Heart right ventricle (tissue), 16 donors: ENCODE measurements around the gene FBXO28. TPM values are rescaled to one million over a fixed set of nuclear protein-coding genes. Genes with fewer than 3 reads are reported as not detected.

Experiments
- ATAC-seq, 8 donors: fragments of 200-7000 bp; cut with Tn5 transposase; one replicate each; pipeline ENCODE4 v1.9.1; 2020; ENCODE audit warnings: mild to moderate bottlenecking in 8 of 8, moderate library complexity in 8 of 8, moderate number of reproducible peaks in 1 of 8
- DNase-seq, 2 donors: peaks; one replicate each; pipeline ENCODE4 v3.0.0-alpha.2; 2020
- H3K27ac ChIP-seq, 10 donors: fragments of 200-600 bp; sonication (generic) in 2 of 10; one replicate each; pipeline versions ENCODE4 v1.5.0 to v1.8.0; 2020 to 2022; ENCODE audit warnings: mild to moderate bottlenecking in 3 of 10
- H3K27me3 ChIP-seq, 7 donors: fragments of 200-600 bp; one replicate each; pipeline ENCODE4 v1.8.0; 2021 to 2022; ENCODE audit warnings: mild to moderate bottlenecking in 2 of 7
- H3K36me3 ChIP-seq, 9 donors: fragments of 200-600 bp; sonication (generic) in 1 of 9; one replicate each; pipeline versions ENCODE4 v1.5.0 to v1.8.0; 2020 to 2022; ENCODE audit warnings: mild to moderate bottlenecking in 2 of 9
- H3K4me1 ChIP-seq, 9 donors: fragments of 200-600 bp; sonication (generic) in 1 of 9; one replicate each; pipeline versions ENCODE4 v1.5.0 to v1.8.0; 2020 to 2022; ENCODE audit warnings: mild to moderate bottlenecking in 4 of 9
- H3K4me3 ChIP-seq, 10 donors: fragments of 200-600 bp; sonication (generic) in 2 of 10; one replicate each; pipeline versions ENCODE4 v1.5.0 to v1.8.0; 2020 to 2022; ENCODE audit warnings: mild to moderate bottlenecking in 7 of 10, moderate library complexity in 2 of 10
- H3K9me3 ChIP-seq, 11 donors: fragments of 200-600 bp in 10 of 11; sonication (generic) in 2 of 11; one replicate each; pipeline versions ENCODE4 v1.5.0 to v1.8.0; 2013 to 2022; ENCODE audit warnings: mild to moderate bottlenecking in 2 of 11, control low read depth in 1 of 11, moderate library complexity in 1 of 11
- WGBS, 2 donors: extraction: QIAGEN DNeasy Blood & Tissue Kit; methylation state at CpG; one replicate each; pipeline ENCODE4 v1.1.7; 2013; ENCODE audit warnings: inconsistent platforms in 1 of 2; 5-methylcytosine and 5-hydroxymethylcytosine counted together
- intact Hi-C, 10 donors: fragments of 100-400 bp; cut with DNase I; formaldehyde crosslinking; loops; one replicate each; pipeline versions ENCODE4 v1.11.1 to v1.14.2; 2022
- polyA plus RNA-seq, 2 donors: library from polyadenylated mRNA; stranded (reverse); fragments of 200-250 nt; gene quantifications; one replicate each; pipeline ENCODE4 v1.2.3, GENCODE V29; 2013
- total RNA-seq, 10 donors: library from RNA; stranded (reverse); fragmentation: NEBNext Ultra II Directional in 3 of 10; extraction: Animal tissue kit (Norgen Biotek cat#: 25700) in 3 of 10; gene quantifications; one replicate each; pipeline versions ENCODE4 v1.2.1 to v1.2.4, GENCODE V29; 2021 to 2023
- TF ChIP-seq, protein P1 (sequence below), 9 donors: fragments of 200-600 bp; sonication (generic) in 2 of 9; IDR thresholded peaks; one replicate each; pipeline versions ENCODE4 v1.5.0 to v1.8.0; 2021 to 2022; ENCODE audit warnings: antibody characterized with exemption in 9 of 9, mild to moderate bottlenecking in 5 of 9, moderate library complexity in 1 of 9
- donor health status: Arrhythmogenic right ventricular cardiomyopathy.
- donor health status: ischemic (EF 13 %, LVEDD 7.1; RV severe dilation, severe dysfunction).
- donor health status: healthy with polysubstance abuse.
- donor health status: DM: no; HTN: yes; CAD: no.
- donor health status: DM: no; HTN: no; CAD: no.
- donor health status: ischemic (EF 25% LVEDD 6.9; RV normal size, moderate dysfunction).
- donor health status: ischemic (EF 25% LVEDD 5.7; RV mildly dilated, moderate dysfunction).
- donor health status: healthy.
- donor health status: DM: yes; HTN: yes; CAD: no.
- donor health status: Ischemic cardiomyopathy.
- donor health status: ischemic (EF 35%, LVEDD 5.7; RV mildly dilated, moderate dysfunction).
- donor health status: nonischemic (EF 11% LVEDD 7.7; RV severe dilation, severe dysfunction).
- donor health status: DM: yes; HTN: yes; CAD: no.
- donor health status: PGD.
- donor health status: ischemic (EF 29% LVEDD 5.4; RV normal size, mild dysfunction).
- donor health status: nonischemic (EF 23%, LVEDD 6.1; RV moderate dilation, normal function).

Gene FBXO28
- total and polyA plus RNA-seq, 12 donors: 5.9 to 22.9 (median 20.1) TPM

DNA sequence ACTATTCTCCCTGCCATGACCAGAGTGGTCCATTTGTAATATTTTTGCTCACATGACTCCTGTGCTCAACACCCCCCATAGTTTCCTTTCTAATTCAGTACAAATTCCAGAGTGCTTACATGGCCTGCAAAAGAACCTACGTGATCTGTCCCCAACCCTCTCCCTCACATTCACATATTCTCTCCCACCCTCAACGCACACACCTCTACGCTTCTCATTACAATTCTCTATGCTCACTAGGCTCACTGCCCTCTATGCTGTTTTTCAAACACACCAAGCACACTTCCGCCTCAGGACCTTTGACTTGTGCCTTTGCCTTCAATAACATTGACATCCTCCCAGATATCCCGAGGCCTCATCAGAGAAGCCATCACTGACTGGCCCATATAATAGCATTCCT, 23.8 kb upstream of the FBXO28 start:
- H3K4me3 ChIP-seq: no peak overlapping the region
- TF ChIP-seq, protein P1, sequence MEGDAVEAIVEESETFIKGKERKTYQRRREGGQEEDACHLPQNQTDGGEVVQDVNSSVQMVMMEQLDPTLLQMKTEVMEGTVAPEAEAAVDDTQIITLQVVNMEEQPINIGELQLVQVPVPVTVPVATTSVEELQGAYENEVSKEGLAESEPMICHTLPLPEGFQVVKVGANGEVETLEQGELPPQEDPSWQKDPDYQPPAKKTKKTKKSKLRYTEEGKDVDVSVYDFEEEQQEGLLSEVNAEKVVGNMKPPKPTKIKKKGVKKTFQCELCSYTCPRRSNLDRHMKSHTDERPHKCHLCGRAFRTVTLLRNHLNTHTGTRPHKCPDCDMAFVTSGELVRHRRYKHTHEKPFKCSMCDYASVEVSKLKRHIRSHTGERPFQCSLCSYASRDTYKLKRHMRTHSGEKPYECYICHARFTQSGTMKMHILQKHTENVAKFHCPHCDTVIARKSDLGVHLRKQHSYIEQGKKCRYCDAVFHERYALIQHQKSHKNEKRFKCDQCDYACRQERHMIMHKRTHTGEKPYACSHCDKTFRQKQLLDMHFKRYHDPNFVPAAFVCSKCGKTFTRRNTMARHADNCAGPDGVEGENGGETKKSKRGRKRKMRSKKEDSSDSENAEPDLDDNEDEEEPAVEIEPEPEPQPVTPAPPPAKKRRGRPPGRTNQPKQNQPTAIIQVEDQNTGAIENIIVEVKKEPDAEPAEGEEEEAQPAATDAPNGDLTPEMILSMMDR (IDR thresholded peaks at IDR 0.05): no peak
- DNase-seq (no peak), ATAC-seq (no peak)
- intact Hi-C loops: no loop called here
- no peaks in the 10 kb centered on the region for H3K9me3 ChIP-seq
- WGBS, 2 donors: 79 to 81% methylated on average over 5 of the region's 5 CpGs
- no peaks in the 10 kb centered on the region for H3K36me3 ChIP-seq
- no peaks in the 10 kb centered on the region for H3K4me1 ChIP-seq
- H3K27ac ChIP-seq: no peak overlapping the region
- peaks cover 0 to 21% (median 6%) of the 10 kb centered on the region in 7 donors for H3K27me3 ChIP-seq

GRCh38 chr1:224092111-224092510, 21.8 kb upstream of the FBXO28 start:
- no peaks in the 10 kb centered on the region for H3K9me3 ChIP-seq
- no peaks in the 10 kb centered on the region for H3K36me3 ChIP-seq
- DNase-seq: no peak
- intact Hi-C loops: no loop called here
- no peak overlapping the region for H3K27ac ChIP-seq
- no peaks in the 10 kb centered on the region for H3K4me1 ChIP-seq
- ATAC-seq: no peak
- no peak overlapping the region for H3K4me3 ChIP-seq
- peaks cover 0 to 27% (median 6%) of the 10 kb centered on the region in 7 donors for H3K27me3 ChIP-seq
- 73 to 84% methylated on average over 1 of the region's 1 CpG for WGBS, 2 donors
- TF ChIP-seq, protein P1 (IDR thresholded peaks at IDR 0.05): no peak

- H3K9me3 ChIP-seq: no peaks in the 10 kb centered on the region
- no peaks in the 10 kb centered on the region for H3K36me3 ChIP-seq
- ATAC-seq: no peak
Observed at GRCh38 chr1:224092601-224093000, 21.3 kb upstream of the FBXO28 start.

GRCh38 chr1:224095339-224095738, 18.6 kb upstream of the FBXO28 start:
- H3K4me1 ChIP-seq: no peaks in the 10 kb centered on the region
- no peak overlapping the region for H3K4me3 ChIP-seq
- peaks cover 0 to 30% (median 3%) of the 10 kb centered on the region in 7 donors for H3K27me3 ChIP-seq
- no peak for DNase-seq
- no peak for ATAC-seq
- H3K27ac ChIP-seq: no peak overlapping the region
- TF ChIP-seq, protein P1 (IDR thresholded peaks at IDR 0.05): no peak
- intact Hi-C loops: no loop called here
- 79 to 83% methylated on average over 1 of the region's 1 CpG for WGBS, 2 donors
- H3K36me3 ChIP-seq: no peaks in the 10 kb centered on the region
- H3K9me3 ChIP-seq: no peaks in the 10 kb centered on the region

More at GRCh38 chr1:224092601-224093000, 21.3 kb upstream of the FBXO28 start:
- TF ChIP-seq, protein P1 (IDR thresholded peaks at IDR 0.05): no peak
- DNase-seq: no peak
- peaks cover 0 to 28% (median 6%) of the 10 kb centered on the region in 7 donors for H3K27me3 ChIP-seq
- no peak overlapping the region for H3K4me3 ChIP-seq
- H3K27ac ChIP-seq: no peak overlapping the region
- intact Hi-C loops: no loop called here
- H3K4me1 ChIP-seq: no peaks in the 10 kb centered on the region
- 59 to 64% methylated on average over 2 of the region's 2 CpGs for WGBS, 2 donors
